WTC11 (cell line): Measurements from ENCODE around the gene CDYL. TPM values are rescaled to one million over a fixed set of nuclear protein-coding genes. Genes with fewer than 3 reads are reported as not detected.
A peak's percentile ranks its signal among the peaks of the same experiment; 100 is the strongest.

Experiments used
- ARID4B ChIP-seq: sonication (generic); formaldehyde crosslinking; IDR thresholded peaks from 2 replicates; pipeline ENCODE4 v1.8.0; 2023; ENCODE audit warnings: missing genetic modification reagents, mild to moderate bottlenecking, borderline replicate concordance
- ATF1 ChIP-seq: sonication (generic); formaldehyde crosslinking; IDR thresholded peaks from 2 replicates; pipeline ENCODE4 v1.8.1; 2023; ENCODE audit warnings: mild to moderate bottlenecking, moderate library complexity, missing genetic modification reagents
- GABPB1 ChIP-seq: sonication (generic); formaldehyde crosslinking; IDR thresholded peaks from 2 replicates; pipeline ENCODE4 v1.8.1; 2023; ENCODE audit warnings: mild to moderate bottlenecking, missing genetic modification reagents
- GRHL2 ChIP-seq: fragments of 250-450 bp; sonication (Bioruptor Pico); IDR thresholded peaks from 2 replicates; pipeline ENCODE4 v1.8.0; 2022; ENCODE audit warnings: mild to moderate bottlenecking, moderate library complexity; ENCODE audit not compliant: insufficient replicate concordance, severe bottlenecking
- GTF2I ChIP-seq: fragments of 250-450 bp; sonication (Bioruptor Pico); conservative IDR thresholded peaks from 2 replicates; pipeline ENCODE4 v1.4.0; 2021; ENCODE audit warnings: mild to moderate bottlenecking
- JUN ChIP-seq: sonication (generic); formaldehyde crosslinking; IDR thresholded peaks from 2 replicates; pipeline ENCODE4 v1.8.0; 2023; ENCODE audit warnings: mild to moderate bottlenecking, missing genetic modification reagents
- NR2C2 ChIP-seq: sonication (generic); formaldehyde crosslinking; IDR thresholded peaks from 2 replicates; pipeline ENCODE4 v1.8.0; 2022; ENCODE audit warnings: mild to moderate bottlenecking, missing genetic modification reagents
- RELA ChIP-seq: sonication (generic); formaldehyde crosslinking; IDR thresholded peaks from 2 replicates; pipeline ENCODE4 v1.8.1; 2022; ENCODE audit warnings: missing genetic modification reagents, mild to moderate bottlenecking, borderline replicate concordance
- RORB ChIP-seq: fragments of 250-450 bp; sonication (Bioruptor Pico); IDR thresholded peaks from 2 replicates; pipeline ENCODE4 v1.9.0; 2021; ENCODE audit warnings: mild to moderate bottlenecking
- TP53 ChIP-seq: sonication (generic); formaldehyde crosslinking; IDR thresholded peaks from 2 replicates; pipeline ENCODE4 v1.8.1; 2023; ENCODE audit warnings: mild to moderate bottlenecking, missing genetic modification reagents
- ZNF121 ChIP-seq: sonication (generic); formaldehyde crosslinking; IDR thresholded peaks from 2 replicates; pipeline ENCODE4 v1.8.0; 2023; ENCODE audit warnings: missing genetic modification reagents
- ZNF232 ChIP-seq: sonication (generic); formaldehyde crosslinking; IDR thresholded peaks from 2 replicates; pipeline ENCODE4 v1.8.0; 2022; ENCODE audit warnings: mild to moderate bottlenecking, missing genetic modification reagents
- ZNF532 ChIP-seq: fragments of 250-450 bp; sonication (Bioruptor Pico); IDR thresholded peaks from 2 replicates; pipeline ENCODE4 v1.9.0; 2021; ENCODE audit warnings: mild to moderate bottlenecking, borderline replicate concordance
- ZNF671 ChIP-seq: fragments of 250-450 bp; sonication (Bioruptor Pico); IDR thresholded peaks from 2 replicates; pipeline ENCODE4 v1.8.0; 2021; ENCODE audit warnings: mild to moderate bottlenecking
- total RNA-seq: library from RNA; stranded (reverse); gene quantifications from 3 replicates; pipeline ENCODE4 v1.2.3, GENCODE V29; 2021
- TF ChIP-seq, protein P1 (sequence below): sonication (generic); formaldehyde crosslinking; IDR thresholded peaks from 2 replicates; pipeline ENCODE4 v1.8.0; 2022; ENCODE audit warnings: mild to moderate bottlenecking, missing genetic modification reagents
- TF ChIP-seq, protein P2 (sequence below): fragments of 250-450 bp; sonication (Bioruptor Pico); IDR thresholded peaks from 2 replicates; pipeline ENCODE4 v1.9.0; 2021; ENCODE audit warnings: moderate library complexity, mild to moderate bottlenecking, inconsistent platforms, borderline replicate concordance
- TF ChIP-seq, protein P3 (sequence below): sonication (generic); formaldehyde crosslinking; IDR thresholded peaks from 2 replicates; pipeline ENCODE4 v1.8.0; 2023; ENCODE audit warnings: missing genetic modification reagents

CDYL gene
- total RNA-seq, 1 experiment from 2014 or later = 92.0 TPM

- no peak for TF ChIP-seq ARID4B
- TF ChIP-seq TP53 = no peak
- peak; percentile 38; the same call in 1 of the 2 replicates for TF ChIP-seq ZNF121 (CRISPR knock-in tag)
- no peak for TF ChIP-seq RELA (CRISPR knock-in tag)
- TF ChIP-seq ZNF671 = peak; percentile 74; the same call in 1 of the 2 replicates
- TF ChIP-seq, protein P1, sequence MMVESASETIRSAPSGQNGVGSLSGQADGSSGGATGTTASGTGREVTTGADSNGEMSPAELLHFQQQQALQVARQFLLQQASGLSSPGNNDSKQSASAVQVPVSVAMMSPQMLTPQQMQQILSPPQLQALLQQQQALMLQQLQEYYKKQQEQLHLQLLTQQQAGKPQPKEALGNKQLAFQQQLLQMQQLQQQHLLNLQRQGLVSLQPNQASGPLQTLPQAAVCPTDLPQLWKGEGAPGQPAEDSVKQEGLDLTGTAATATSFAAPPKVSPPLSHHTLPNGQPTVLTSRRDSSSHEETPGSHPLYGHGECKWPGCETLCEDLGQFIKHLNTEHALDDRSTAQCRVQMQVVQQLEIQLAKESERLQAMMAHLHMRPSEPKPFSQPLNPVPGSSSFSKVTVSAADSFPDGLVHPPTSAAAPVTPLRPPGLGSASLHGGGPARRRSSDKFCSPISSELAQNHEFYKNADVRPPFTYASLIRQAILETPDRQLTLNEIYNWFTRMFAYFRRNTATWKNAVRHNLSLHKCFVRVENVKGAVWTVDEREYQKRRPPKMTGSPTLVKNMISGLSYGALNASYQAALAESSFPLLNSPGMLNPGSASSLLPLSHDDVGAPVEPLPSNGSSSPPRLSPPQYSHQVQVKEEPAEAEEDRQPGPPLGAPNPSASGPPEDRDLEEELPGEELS (CRISPR knock-in tag) = no peak
- TF ChIP-seq ZNF232 (CRISPR knock-in tag) = no peak; the same call in 1 of the 2 replicates
- 0 out of 2 replicates have a peak, but pooled peaks have one; percentile 19 for TF ChIP-seq ZNF532 (CRISPR knock-in tag)
- no peak for TF ChIP-seq RORB (CRISPR knock-in tag)
- no peak for TF ChIP-seq GRHL2 (CRISPR knock-in tag)
- TF ChIP-seq NR2C2 (CRISPR knock-in tag) = no peak
- TF ChIP-seq, protein P2, sequence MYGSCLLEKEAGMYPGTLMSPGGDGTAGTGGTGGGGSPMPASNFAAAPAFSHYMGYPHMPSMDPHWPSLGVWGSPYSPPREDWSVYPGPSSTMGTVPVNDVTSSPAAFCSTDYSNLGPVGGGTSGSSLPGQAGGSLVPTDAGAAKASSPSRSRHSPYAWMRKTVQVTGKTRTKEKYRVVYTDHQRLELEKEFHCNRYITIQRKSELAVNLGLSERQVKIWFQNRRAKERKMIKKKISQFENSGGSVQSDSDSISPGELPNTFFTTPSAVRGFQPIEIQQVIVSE = no peak
- TF ChIP-seq ATF1 (CRISPR knock-in tag) = no peak
- TF ChIP-seq GTF2I (CRISPR knock-in tag) = 0 out of 2 replicates have a peak, but pooled peaks have one; percentile 47
- TF ChIP-seq JUN (CRISPR knock-in tag) = no peak
- TF ChIP-seq, protein P3, sequence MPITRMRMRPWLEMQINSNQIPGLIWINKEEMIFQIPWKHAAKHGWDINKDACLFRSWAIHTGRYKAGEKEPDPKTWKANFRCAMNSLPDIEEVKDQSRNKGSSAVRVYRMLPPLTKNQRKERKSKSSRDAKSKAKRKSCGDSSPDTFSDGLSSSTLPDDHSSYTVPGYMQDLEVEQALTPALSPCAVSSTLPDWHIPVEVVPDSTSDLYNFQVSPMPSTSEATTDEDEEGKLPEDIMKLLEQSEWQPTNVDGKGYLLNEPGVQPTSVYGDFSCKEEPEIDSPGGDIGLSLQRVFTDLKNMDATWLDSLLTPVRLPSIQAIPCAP = no peak
- no peak for TF ChIP-seq GABPB1 (CRISPR knock-in tag)
These were observed 181.5 kb downstream of the CDYL start (continued) for GRCh38 chr6:4957521-4958231.
